Cardiac fibroblast (primary cell): ENCODE results near the gene ADGRV1.

Experiments used
- DNase-seq, 2 donors: peaks; one replicate each; pipeline versions ENCODE4 v3.0.0 to v3.0.0-alpha.2; 2010; ENCODE audit warnings: low read depth in 2 of 2
- H3K4me3 ChIP-seq, 2 donors: replicated peaks in 1 of 2; 1 replicate in 1 of 2; 2 replicates in 1 of 2; pipeline ENCODE4 v1.5.1; 2011; ENCODE audit warnings: low read depth in 2 of 2, low read length in 2 of 2, mild to moderate bottlenecking in 2 of 2, moderate library complexity in 1 of 2
- CTCF ChIP-seq: IDR thresholded peaks from one replicate; pipeline ENCODE4 v1.5.1; 2011; ENCODE audit warnings: low read depth, mild to moderate bottlenecking, low read length, inconsistent platforms

ADGRV1 gene, protein sequence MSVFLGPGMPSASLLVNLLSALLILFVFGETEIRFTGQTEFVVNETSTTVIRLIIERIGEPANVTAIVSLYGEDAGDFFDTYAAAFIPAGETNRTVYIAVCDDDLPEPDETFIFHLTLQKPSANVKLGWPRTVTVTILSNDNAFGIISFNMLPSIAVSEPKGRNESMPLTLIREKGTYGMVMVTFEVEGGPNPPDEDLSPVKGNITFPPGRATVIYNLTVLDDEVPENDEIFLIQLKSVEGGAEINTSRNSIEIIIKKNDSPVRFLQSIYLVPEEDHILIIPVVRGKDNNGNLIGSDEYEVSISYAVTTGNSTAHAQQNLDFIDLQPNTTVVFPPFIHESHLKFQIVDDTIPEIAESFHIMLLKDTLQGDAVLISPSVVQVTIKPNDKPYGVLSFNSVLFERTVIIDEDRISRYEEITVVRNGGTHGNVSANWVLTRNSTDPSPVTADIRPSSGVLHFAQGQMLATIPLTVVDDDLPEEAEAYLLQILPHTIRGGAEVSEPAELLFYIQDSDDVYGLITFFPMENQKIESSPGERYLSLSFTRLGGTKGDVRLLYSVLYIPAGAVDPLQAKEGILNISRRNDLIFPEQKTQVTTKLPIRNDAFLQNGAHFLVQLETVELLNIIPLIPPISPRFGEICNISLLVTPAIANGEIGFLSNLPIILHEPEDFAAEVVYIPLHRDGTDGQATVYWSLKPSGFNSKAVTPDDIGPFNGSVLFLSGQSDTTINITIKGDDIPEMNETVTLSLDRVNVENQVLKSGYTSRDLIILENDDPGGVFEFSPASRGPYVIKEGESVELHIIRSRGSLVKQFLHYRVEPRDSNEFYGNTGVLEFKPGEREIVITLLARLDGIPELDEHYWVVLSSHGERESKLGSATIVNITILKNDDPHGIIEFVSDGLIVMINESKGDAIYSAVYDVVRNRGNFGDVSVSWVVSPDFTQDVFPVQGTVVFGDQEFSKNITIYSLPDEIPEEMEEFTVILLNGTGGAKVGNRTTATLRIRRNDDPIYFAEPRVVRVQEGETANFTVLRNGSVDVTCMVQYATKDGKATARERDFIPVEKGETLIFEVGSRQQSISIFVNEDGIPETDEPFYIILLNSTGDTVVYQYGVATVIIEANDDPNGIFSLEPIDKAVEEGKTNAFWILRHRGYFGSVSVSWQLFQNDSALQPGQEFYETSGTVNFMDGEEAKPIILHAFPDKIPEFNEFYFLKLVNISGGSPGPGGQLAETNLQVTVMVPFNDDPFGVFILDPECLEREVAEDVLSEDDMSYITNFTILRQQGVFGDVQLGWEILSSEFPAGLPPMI (N-terminal part only)

GRCh38 chr5:90558344-90559192 lies at the start of gene ADGRV1:
Gene ADGRV1 (plus strand): TSS chr5:90558797. CDS start chr5:90558896, 99 bp downstream.
- DNase-seq = peak; percentile 13 to 61
- no peak for TF ChIP-seq CTCF
- H3K4me3 ChIP-seq = peak within 1 kb of the TSS; percentile 11 to 19

GRCh38 chr5:90510438-90510837 lies 48.2 kb upstream of the ADGRV1 start:
- DNase-seq = no peak
- H3K4me3 ChIP-seq = no peak overlapping the region
- TF ChIP-seq CTCF = no peak

DNA sequence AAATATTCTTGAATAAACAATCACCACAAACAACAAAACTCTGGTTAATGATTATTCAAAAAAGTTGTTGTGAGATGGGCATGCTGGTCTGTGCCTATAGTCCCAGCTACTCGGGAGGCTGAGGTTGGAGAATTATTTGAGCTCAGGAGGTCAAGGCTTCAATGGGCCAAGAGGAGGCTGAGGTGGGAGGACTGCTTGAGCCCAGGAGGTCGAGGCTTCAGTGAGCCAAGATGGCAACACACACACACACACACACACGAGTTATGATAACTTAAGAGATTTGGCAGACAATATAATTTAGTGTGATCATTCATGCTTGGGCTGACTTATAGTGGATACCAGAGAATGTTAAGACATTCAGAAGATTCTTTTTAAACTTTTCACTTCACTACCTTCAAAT lies 44.1 kb upstream of the ADGRV1 start:
- no peak overlapping the region for H3K4me3 ChIP-seq
- no peak for DNase-seq
- TF ChIP-seq CTCF = no peak

DNA sequence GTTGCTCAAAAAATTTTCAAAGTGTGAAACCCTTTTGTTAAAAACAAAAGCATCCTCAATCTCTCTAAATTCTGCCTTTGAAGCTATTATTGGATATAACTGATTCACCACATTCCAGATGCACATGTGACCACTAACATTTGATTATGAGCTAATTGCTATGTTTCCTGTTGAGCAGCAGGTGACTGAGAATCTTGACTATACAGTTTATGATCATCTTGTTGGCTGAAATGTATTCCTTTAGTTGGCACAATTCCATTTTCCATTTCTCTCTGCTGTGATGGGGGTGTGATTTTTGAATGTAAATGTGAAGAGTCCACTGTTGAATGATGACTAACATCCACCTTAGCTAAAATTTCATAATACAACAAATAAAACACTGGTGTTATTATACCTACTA lies 39.9 kb upstream of the ADGRV1 start:
- DNase-seq = peak in 1 of 2 donors; percentile 31
- TF ChIP-seq CTCF = no peak
- no peak overlapping the region for H3K4me3 ChIP-seq

GRCh38 chr5:90519081-90519480 lies 39.5 kb upstream of the ADGRV1 start:
- no peak overlapping the region for H3K4me3 ChIP-seq
- no peak for TF ChIP-seq CTCF
- DNase-seq = no peak
